Subcutaneous adipose tissue (tissue), 4 donors: ENCODE measurements around the gene NRROS. TPM values are rescaled to one million over a fixed set of nuclear protein-coding genes. Genes with fewer than 3 reads are reported as not detected.

Experiments used
- total RNA-seq, 4 donors: library from RNA; depleted of rRNA; stranded (reverse); fragments of >200 nt; gene quantifications; one replicate each; pipeline ENCODE4 v1.1.0, GENCODE V29; 2016
- TF ChIP-seq, protein P1 (sequence below): fragments of 450-650 bp; IDR thresholded peaks from one replicate; pipeline ENCODE4 v1.5.1; 2016; ENCODE audit warnings: low read depth, mild to moderate bottlenecking, control low read depth, antibody characterized with exemption, moderate library complexity

NRROS gene
- total RNA-seq, 4 donors from 2014 or later = 7.9 to 22.3 (median 13.4) TPM

DNA sequence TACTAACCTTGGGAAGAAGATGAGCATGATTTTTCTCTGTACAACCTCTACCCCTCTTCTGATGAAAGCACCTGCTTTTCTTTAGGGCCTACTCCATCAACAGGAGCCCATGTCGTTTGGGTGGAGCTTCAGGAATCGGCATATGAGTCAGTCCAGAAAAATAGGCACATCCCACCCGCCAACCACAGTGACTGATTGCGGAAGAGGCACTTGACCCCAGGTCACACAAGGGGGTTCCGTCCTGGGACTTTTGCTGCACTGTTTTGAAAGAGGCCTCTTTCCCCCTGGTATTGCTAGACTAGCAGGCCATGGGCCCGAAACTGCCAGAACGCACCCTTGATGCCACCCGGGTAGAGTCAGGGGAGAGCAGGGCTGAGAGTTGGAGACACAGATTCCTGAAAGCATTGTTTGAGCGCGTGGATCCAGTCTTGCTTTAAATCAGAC lies 19.3 kb upstream of the NRROS start:
- TF ChIP-seq, protein P1, sequence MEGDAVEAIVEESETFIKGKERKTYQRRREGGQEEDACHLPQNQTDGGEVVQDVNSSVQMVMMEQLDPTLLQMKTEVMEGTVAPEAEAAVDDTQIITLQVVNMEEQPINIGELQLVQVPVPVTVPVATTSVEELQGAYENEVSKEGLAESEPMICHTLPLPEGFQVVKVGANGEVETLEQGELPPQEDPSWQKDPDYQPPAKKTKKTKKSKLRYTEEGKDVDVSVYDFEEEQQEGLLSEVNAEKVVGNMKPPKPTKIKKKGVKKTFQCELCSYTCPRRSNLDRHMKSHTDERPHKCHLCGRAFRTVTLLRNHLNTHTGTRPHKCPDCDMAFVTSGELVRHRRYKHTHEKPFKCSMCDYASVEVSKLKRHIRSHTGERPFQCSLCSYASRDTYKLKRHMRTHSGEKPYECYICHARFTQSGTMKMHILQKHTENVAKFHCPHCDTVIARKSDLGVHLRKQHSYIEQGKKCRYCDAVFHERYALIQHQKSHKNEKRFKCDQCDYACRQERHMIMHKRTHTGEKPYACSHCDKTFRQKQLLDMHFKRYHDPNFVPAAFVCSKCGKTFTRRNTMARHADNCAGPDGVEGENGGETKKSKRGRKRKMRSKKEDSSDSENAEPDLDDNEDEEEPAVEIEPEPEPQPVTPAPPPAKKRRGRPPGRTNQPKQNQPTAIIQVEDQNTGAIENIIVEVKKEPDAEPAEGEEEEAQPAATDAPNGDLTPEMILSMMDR = no peak

DNA sequence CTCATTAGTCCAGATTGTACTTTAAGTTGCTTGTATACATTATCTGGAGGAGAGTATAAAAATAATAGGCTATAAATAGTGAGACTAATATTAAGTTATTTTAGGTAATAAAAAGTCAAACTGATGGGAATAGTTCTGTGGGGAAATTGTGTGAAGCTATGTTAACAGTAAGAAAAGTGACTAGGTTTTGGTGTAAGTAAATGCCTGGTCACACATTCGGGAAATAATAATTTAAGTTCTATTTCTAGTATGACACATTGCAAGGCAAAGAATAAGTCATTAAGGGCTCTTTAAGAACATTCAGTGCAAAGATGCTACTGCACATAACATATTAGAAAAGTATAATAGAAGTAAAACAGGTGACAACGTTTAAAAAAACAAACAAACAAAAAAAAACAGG lies 18.8 kb upstream of the NRROS start:
- TF ChIP-seq, protein P1 = no peak

DNA sequence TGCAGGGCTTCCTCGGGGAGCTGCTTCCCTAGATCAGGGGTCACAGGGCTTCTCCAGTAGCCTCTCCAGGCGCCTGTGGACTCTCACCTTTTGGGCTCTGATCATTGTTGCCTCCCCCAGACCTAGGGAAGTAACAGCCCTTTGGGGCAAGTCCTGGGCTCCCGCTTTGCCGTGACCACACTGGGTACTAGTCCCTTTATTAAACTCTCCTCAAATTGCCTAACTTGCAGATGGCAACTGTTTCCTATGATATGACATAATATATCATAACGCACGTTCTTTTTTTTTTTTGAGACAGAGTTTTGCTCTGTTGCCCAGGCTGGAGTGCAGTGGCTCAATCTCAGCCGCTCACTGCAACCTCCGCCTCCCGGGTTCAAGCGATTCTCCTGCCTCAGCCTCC lies 17.9 kb upstream of the NRROS start:
- TF ChIP-seq, protein P1 = no peak

DNA sequence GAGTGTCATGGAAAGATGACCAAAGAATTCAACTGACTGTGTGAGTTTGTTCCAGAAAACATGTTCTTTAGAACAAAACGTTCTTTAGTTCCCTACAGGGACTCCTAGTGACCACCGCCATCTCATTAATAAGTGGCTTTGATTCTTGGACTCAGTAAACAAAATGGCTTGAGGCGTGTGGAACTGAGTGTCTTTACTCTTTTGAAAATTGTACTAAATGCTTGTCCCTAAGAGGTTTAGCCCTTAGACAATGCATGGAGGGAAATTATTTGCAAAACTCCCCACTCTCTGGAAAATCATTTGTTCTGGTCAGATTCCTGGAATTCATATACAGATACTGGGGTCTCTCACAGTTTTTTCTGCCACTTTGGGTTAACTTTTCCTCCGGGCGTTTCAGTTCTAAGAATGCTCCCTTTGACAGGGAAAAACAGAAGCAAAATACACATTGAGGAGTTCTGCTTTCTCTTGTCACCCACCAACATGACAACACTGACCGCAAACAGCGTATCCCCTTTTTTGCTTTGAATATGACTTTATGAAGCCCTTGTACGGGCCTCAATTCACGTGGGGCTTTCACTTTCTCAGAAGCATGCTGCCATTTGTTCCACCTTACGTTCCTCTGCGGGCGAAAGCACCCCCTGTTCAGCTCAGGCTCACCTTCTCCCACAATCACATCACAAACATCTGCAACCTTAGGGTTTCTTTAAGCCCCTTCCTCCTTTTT lies 15.3 kb upstream of the NRROS start:
- TF ChIP-seq, protein P1 = no peak

DNA sequence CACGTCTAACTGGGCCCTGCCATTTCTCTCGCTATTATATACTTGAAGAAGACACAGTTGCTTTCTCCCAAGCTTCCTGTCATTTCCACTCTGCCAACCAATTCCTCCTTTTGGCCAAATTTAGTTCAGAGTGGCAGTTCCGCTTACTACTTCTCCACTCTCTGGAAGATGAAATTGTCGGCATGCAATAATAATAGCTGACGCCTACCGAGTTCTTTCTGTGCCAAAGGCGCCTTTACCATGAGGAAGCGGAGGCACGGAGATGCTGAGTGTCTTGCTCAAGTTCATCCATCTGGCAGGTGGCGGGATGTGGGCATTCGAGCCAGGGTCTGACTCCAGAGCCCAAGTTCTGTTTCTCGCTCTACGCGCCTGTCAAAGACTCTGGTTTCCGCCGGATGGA lies 14.6 kb upstream of the NRROS start:
- TF ChIP-seq, protein P1 = no peak

DNA sequence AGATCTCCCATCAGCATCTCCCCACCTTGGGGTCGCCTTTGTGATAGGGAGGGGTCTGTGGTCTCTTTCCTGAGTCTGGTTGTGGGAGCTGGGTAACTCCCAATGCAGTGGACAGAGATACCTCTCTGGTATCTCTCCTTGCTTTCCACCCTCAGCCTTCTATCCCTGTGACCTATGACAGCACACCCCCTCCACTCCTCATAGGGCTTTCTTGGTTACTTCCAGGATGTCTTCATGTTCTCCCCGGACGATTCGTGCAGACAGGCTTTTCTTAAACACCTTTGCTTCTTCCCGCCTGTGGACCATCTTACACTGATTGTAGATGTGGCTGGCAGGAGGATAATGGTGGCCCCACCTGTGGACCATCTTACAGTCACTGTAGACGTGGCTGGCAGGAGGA lies 14.2 kb upstream of the NRROS start:
- TF ChIP-seq, protein P1 = no peak

DNA sequence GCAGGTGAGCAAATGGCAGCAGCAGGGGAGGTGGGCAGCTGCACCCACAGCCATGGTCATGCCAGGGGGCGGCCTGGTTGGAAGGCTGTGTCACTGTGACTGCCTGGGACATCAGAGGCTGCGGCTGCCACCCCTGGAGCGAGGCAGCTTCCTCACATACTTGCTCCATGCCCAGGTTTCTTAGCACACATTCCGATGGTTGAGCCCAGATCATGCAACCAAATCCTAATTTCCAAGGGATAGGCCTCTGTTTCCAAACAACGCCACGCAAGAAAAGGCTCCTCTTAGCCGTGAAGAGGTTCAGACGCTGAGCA lies 11.6 kb upstream of the NRROS start:
- TF ChIP-seq, protein P1 = no peak
